Fibroblast of skin of left quadriceps (primary cell): ENCODE results near the gene DPF3.
"Not testable (repeated sequence)": the region's sequence is repeated elsewhere in the genome, so short reads cannot be mapped to it uniquely, and the experiment has no call there.

ENCODE experiments used
- DNase-seq, 2 experiments: peaks; one replicate each; pipeline ENCODE4 v3.0.0-alpha.2; 2013; ENCODE audit warnings: low read depth in 2 of 2

The DPF3 gene

GRCh38 chr14:72880820-72881219 is 13.1 kb downstream of the DPF3 start:
- no peak for DNase-seq

- DNase-seq: no peak
These were observed 13.7 kb downstream of the DPF3 start for GRCh38 chr14:72880164-72880563.

- no peak for DNase-seq
These were observed 14.5 kb downstream of the DPF3 start for GRCh38 chr14:72879431-72879830.

- no peak for DNase-seq
These were observed 15.2 kb downstream of the DPF3 start for GRCh38 chr14:72878746-72879145.

GRCh38 chr14:72876710-72877063 is 17.2 kb downstream of the DPF3 start:
- no peak for DNase-seq

GRCh38 chr14:72876005-72876709 is 17.7 kb downstream of the DPF3 start:
- no peak for DNase-seq

GRCh38 chr14:72870878-72871277 is 23.0 kb downstream of the DPF3 start:
- DNase-seq: not testable (repeated sequence)

- DNase-seq: no peak
These were observed 24.2 kb downstream of the DPF3 start for GRCh38 chr14:72869407-72870329.

- DNase-seq: no peak
These were observed 25.4 kb downstream of the DPF3 start for GRCh38 chr14:72868500-72868899.

- DNase-seq: no peak
These were observed 29.1 kb downstream of the DPF3 start for GRCh38 chr14:72864712-72865365.

GRCh38 chr14:72863216-72864006 is 30.5 kb downstream of the DPF3 start:
- peak in 1 of 2 experiments; percentile 17 for DNase-seq

GRCh38 chr14:72856530-72857266 is 37.2 kb downstream of the DPF3 start:
- DNase-seq: no peak

GRCh38 chr14:72855913-72856312 is 38.0 kb downstream of the DPF3 start:
- no peak for DNase-seq

GRCh38 chr14:72852194-72852593 is 41.7 kb downstream of the DPF3 start:
- DNase-seq: no peak

- DNase-seq: no peak
These were observed 42.3 kb downstream of the DPF3 start for GRCh38 chr14:72851635-72852034.

- no peak for DNase-seq
These were observed 43.5 kb downstream of the DPF3 start for GRCh38 chr14:72850360-72850759.

- DNase-seq: no peak
These were observed 44.7 kb downstream of the DPF3 start for GRCh38 chr14:72849222-72849621.

GRCh38 chr14:72847721-72848120 is 46.2 kb downstream of the DPF3 start:
- DNase-seq: no peak

GRCh38 chr14:72845683-72846082 is 48.2 kb downstream of the DPF3 start:
- no peak for DNase-seq

- no peak for DNase-seq
These were observed 48.7 kb downstream of the DPF3 start for GRCh38 chr14:72845196-72845595.

- no peak for DNase-seq
These were observed 49.4 kb downstream of the DPF3 start for GRCh38 chr14:72844524-72844923.
